ENCODE data around the gene SLC19A1.

Gene SLC19A1

DNA sequence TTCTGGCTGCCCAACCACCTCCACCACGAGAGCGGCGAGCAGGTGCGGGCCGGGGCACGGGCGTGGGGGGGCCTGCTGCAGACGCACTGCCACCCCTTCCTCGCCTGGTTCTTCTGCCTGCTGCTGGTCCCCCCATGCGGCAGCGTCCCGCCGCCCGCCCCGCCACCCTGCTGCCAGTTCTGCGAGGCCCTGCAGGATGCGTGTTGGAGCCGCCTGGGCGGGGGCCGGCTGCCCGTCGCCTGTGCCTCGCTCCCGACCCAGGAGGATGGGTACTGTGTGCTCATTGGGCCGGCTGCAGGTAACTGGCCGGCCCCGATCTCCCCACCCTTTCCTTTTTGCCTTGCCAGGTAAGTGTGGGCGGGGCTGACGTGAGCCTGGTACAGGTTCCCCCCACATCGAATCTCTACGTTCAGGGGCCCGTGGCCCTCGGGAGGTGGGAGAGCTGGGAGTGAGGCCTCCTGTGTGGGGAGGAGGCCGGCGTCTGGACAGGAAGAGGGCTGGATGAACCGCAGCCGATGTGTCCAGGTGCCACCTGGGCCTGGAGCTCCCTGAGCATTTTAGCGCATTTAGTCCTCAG, 85.6 kb downstream of the SLC19A1 start:
- DNase-seq (ENCODE audit: low read depth in 1 of 2, low spot score in 1 of 2), result no peak

GRCh38 chr21:45455674-45456583, 86.3 kb downstream of the SLC19A1 start:
- no peak for DNase-seq (ENCODE audit: low read depth in 1 of 2, low spot score in 1 of 2)

DNA sequence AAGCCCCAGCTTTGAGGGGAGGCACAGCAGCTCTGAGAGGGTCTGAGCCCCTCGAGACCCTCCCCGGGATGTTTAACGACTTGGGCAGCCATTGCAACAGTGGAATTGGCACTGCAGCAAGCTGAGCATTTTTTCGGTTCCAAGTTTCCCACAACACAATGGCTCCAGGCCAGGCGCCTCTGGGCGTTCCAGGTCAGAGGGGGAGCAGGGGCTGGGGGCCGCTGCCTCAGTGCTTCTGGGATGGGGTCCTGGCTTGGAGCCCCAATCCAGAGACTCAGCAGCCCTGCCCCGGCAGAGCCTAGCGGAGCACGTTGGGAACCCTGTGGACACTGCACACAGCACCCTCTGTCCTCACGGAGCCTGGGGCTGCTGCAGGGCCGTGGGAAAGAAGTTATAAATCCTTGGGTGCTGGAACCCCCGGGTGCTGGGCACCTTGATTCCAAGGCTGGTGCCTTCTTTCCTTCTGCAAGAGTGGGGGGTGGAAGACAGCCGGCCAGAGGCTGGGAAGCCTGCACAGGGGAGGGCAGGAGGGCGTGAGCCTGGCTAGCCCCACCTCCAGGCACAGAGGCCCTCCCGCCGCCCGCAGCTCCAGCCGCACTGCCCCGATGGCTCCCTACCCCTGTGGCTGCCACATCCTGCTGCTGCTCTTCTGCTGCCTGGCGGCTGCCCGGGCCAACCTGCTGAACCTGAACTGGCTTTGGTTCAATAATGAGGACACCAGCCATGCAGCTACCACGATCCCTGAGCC, 87.1 kb downstream of the SLC19A1 start:
- no peak for DNase-seq (ENCODE audit: low read depth in 1 of 2, low spot score in 1 of 2)

DNA sequence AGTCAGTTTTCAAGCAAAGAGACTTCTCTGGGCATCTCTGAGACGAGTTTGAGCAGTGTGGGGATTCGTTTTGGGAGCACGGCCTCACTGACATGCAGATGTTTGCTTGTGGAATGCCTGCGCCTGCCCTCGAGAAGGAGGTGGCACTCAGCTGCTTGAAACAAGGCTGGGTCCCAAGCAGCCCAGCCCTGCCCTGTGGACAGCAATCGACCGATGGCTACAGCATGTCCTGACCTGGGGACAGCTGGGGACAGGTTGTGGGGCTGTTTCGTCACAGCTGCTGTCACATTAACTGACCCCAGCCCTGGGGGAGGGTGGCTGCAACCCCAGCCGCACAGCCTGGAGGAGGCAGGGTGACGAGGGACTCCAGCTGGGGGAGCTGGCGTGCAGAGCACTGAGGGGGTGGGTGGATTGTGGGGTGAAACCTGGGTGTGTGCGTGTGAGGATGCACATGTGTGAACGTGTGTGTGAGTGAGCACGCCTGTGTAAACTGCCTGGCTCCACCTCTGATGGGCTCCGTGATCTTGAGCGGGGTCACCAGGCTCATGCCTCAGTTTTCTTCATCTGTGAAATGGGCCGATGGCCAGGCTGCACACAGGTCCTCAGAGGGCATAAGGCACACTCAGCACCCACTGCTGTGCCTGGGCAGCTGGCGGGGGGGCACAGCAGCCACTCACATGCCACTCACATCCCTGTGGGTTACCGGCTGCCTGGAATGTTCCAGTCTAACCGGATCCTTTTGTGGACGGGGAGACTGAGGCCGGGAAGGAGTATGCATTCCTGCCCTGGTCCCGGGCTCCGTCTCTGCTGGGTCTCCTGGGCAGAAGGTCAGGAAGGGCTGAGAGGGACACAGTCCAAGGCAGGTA, 87.9 kb downstream of the SLC19A1 start:
- no peak for DNase-seq (ENCODE audit: low read depth in 1 of 2, low spot score in 1 of 2)

DNA sequence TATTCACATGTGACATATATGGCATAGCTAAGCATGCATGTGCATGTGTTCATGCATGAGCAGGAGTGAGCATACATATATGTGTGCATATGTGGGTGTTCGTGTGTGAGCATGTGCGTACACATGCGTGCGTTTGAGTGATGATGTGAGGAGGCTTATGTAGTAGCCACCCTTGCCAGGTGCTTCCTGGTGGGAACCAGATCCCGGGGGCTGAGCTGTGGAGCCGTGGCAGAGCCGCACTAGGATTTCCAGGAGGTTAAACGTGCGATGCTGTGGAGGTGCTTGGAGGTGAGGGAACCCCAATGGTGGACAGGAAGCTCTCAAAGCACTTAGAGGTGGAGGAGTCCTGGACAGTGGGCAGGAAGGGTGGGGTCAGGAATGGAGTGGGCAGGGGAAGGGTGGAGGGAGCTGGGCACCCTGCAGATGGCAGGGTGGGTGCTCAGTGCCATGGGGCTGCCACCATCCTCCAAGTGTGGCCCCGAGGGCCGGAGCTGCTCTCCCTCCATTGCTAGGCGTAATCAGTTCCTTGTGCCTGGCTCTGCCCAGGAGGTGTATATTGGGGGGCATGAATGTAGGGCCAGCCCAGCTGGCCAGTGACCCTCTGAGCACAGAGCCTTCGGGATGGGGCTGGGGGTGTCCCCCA, 88.8 kb downstream of the SLC19A1 start:
- no peak for DNase-seq (ENCODE audit: low read depth in 1 of 2, low spot score in 1 of 2)

DNA sequence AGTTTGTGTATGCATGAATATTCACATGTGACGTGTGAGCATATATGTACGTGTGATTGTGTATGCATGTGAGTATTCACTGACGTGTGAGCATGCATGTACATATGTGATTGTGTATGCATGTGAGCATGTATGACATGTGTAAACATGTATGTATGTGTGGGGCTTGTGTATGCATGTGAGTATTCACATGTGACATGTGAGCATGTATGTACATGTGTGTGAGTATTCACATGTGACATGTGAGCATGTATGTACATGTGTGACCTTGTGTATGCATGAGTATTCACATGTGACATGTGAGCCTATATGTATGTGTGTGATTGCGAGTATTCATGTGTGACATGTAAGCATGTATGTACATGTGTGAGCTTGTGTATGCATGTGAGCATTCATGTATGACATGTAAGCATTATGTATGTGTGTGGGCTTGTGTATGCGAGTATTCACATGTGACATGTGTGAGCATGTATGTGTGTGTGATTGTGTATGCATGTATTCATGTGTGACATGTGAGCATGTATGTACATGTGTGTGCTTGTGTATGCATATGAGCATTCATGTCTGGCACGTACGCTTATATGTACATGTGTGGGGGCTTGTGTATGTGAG, 89.4 kb downstream of the SLC19A1 start:
- no peak for DNase-seq (ENCODE audit: low read depth in 1 of 2, low spot score in 1 of 2)

DNA sequence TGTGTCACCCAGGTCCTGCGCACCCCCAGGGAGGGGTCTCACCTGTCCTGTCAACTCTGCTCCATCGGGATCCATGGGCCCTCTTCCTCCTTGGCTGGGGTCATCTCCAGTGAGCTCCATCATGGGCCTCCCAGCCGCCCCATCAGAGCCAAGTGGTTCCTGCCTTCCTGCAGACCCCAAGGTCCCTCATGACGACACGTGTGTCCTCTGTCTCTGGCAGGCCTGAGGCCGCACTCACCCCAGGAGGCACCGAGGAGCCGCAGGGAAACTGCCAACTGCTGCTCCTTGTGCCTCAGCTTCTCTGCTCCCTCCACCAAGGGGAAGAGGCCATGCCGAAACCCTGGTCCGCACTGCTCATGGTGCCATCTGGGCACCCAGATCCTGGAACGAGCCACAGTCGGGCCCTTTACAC, 90.5 kb downstream of the SLC19A1 start:
- no peak for DNase-seq (ENCODE audit: low read depth in 1 of 2, low spot score in 1 of 2)

GRCh38 chr21:45451091-45451740, 91.0 kb downstream of the SLC19A1 start:
- DNase-seq (ENCODE audit: low read depth in 1 of 2, low spot score in 1 of 2), result no peak

DNA sequence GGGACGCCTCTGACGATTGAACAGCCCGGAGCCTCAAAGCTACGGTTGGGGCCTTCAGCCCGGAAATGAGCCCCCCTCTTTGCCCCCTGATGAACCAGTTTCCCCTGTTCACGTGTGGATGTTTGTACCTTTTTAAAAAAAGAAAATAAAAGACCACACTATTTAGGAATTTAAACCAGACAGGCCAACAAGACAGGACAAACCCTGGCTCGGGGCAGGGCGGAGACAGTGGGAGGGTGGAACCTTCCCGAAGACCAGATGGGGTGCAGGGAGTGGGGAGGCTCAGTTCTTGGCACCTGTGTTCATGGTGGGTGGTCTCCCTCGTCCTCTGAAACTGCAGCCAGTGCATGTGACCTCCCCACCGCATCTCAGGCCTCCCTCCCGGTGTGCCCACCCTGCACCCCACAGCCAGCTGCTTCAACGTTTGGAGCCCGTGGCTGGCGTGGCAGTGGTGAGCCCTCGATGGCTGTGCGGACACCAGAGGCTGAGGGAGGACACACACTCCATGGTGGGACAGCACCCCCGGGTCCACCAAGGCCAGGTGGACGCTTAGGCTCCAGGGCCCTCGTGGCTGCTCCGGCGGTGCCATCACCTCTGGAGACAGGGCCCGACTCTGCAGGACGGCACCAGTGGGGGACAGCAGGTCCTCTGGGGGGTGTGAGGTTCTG, 91.7 kb downstream of the SLC19A1 start:
- no peak for DNase-seq (ENCODE audit: low read depth in 1 of 2, low spot score in 1 of 2)

GRCh38 chr21:45449658-45450422, 92.4 kb downstream of the SLC19A1 start:
- DNase-seq (ENCODE audit: low read depth in 1 of 2, low spot score in 1 of 2), result no peak

GRCh38 chr21:45448810-45449657, 93.2 kb downstream of the SLC19A1 start:
- no peak for DNase-seq (ENCODE audit: low read depth in 1 of 2, low spot score in 1 of 2)

DNA sequence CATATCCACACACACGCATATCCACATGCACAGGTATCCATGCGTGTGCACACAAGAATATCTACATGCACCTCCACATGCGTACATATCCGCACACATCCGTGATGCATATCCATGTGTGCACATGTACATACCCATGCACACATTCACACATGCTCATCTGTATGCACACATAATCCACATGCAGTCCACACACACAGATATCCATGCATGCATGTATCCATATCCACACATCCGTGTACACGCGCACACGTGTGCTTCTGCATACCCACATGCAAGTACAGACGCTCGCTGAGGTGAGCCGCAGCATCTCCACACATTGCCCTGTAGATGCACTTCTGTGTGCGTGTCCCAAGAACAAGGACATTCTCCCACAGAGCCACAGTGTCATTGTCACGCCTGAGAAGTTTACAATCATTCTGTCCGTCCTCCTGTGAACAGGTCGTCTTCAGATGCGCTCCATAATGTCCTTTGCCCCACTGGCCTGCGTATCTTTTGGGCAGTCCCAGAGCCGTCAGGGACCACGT, 93.9 kb downstream of the SLC19A1 start:
- DNase-seq (ENCODE audit: low read depth in 1 of 2, low spot score in 1 of 2), result no peak
